ENCODE measurements around the gene ZNF516.
A peak's percentile ranks its signal among the peaks of the same experiment; 100 is the strongest.

- TF ChIP-seq CTCF (IDR thresholded peaks at IDR 0.05; ENCODE audit: insufficient read depth, low read length) = no peak
- peak; percentile 44 for TF ChIP-seq POLR2AphosphoS5 (IDR thresholded peaks at IDR 0.05; ENCODE audit: low read depth)
- no peak for TF ChIP-seq SPI1 (IDR thresholded peaks at IDR 0.05; ENCODE audit: borderline replicate concordance, low read depth)
- TF ChIP-seq REST (IDR thresholded peaks at IDR 0.05; ENCODE audit: insufficient replicate concordance, low read depth) = no peak
Measured at GRCh38 chr18:76356666-76357065, 138.4 kb downstream of the ZNF516 start.
